Measurements from ENCODE around the gene VARS2.
A peak's percentile ranks its signal among the peaks of the same experiment; 100 is the strongest.

The VARS2 gene

DNA sequence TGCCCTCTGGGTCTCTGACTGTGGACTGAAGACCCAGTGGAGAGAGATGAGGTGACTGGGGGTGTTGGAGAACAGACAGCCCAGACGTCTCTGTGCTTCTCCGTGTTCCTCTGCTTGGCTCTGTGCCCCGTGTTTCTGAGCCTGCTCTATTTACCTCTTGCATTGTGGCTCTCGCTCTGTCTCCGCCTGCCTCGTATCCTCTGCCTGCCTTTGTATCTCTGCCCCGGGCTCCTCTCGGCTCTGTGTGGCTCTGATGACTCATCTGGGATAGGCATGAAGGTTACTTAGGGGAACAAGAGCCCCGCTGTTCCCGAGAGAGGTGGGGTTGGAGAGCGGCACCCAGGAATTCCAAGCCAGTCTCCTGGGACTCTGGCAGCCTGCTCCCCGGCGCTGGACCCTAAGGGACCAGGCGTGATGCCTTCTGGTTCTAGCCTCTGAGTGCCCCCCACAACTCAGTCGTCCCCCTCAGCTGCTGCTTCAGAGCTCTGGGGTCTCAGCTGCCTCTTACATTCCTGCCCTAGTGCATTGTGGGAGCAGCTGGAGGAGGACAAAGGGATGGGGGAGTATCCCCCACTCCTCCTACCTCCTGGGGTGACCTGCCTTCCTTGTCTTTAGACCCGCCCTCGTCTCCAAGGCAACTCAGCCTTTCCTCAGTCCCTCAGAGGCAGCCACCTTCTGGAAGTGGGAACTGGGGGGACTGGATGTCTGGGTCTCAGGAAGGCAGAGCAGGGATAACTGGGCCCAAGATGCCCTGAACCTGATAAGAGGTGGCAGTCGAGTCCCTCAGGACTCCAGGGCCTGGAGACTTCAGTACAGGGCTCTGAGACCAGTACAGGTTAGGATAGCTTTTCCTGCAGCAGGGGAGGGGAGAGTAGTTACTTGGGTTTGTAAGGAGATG, 27.8 kb upstream of the VARS2 start:
- Histone ChIP-seq H3K9ac (ENCODE audit: low read depth, low read length) (peak overlapping the region; percentile 80), H3K36me3 (ENCODE audit: insufficient read depth, low read length) (peaks cover 3% of the 10 kb centered on the region), H3K27me3 (ENCODE audit: control insufficient read depth, insufficient read depth, low read length) (no peaks in the 10 kb centered on the region), H3K4me2 (ENCODE audit: low read length) (peak overlapping the region; percentile 90), H3K4me3 (ENCODE audit: low read length) (peak overlapping the region; percentile 80), H3K4me1 (ENCODE audit: control insufficient read depth, insufficient read depth, low read length) (peaks cover 51% of the 10 kb centered on the region), H3K9me3 (replicated peaks; ENCODE audit: low read length) (no peaks in the 10 kb centered on the region)

DNA sequence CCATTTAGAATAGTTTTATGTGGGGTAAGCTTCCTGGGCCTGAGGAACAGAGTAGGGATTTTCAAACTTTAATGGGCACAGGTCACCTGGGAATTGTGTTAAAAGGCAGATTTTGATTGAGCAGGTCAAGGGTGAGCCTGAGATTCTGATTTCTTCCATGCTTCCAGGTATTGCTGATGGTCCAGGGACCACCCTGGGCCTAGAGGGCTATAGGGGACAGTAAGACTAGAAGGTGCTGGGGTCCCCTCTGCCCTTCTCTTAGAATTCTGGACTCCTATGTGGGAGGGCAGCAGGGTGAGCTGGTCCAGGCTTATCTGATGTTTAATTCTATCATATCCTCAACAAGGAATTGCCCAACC, 27.2 kb upstream of the VARS2 start:
- H3K4me3 ChIP-seq (ENCODE audit: low read length) = no peak overlapping the region
- H3K4me2 ChIP-seq (ENCODE audit: low read length) = peak overlapping the region; percentile 90
- peaks cover 6% of the 10 kb centered on the region for H3K36me3 ChIP-seq (ENCODE audit: insufficient read depth, low read length)
- no peaks in the 10 kb centered on the region for H3K9me3 ChIP-seq (replicated peaks; ENCODE audit: low read length)
- no peaks in the 10 kb centered on the region for H3K27me3 ChIP-seq (ENCODE audit: control insufficient read depth, insufficient read depth, low read length)
- H3K4me1 ChIP-seq (ENCODE audit: control insufficient read depth, insufficient read depth, low read length) = peaks cover 46% of the 10 kb centered on the region
- H3K9ac ChIP-seq (ENCODE audit: low read depth, low read length) = no peak overlapping the region

DNA sequence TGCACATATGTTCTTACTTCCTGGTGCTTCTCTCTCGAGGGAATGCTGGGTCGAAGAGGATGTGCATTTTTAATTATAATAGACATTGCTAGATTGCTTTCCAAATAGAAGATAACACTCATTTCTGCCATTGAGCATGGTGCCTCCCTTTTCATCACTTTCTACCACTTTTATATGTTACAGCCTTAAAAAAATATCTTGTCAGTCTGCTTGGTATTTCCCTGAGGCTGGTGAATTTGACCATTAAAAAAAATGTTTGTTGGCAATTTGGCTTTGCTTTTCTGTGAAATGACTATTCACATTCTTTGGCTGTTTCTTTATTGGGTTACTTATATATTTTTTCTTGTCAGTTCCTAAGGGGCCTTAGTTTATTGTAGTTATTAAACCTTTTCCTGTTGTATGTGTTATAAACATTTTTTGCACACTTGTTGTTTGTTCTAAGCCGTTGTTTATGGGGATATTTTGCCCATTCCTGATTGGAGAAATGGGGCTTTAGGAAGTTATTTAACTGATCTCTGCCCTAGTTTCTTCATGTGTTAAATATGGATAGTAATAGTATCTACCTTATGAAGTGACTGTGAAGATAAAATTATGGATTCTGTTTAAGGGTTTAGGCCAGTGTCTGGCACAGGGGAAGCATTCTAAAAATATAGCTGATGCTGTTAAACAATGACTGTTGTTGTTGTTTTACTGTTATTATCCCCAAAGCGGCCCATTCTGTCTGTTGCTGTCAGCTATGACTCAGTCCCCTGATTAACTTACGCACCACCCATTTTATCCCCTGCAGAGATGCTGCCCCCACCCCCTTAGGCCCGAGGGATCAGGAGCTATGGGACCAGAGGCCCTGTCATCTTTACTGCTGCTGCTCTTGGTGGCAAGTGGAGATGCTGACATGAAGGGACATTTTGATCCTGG, 25.9 kb upstream of the VARS2 start:
- Histone ChIP-seq H3K9me3 (replicated peaks; ENCODE audit: low read length) (no peaks in the 10 kb centered on the region), H3K9ac (ENCODE audit: low read depth, low read length) (peak overlapping the region; percentile 20), H3K36me3 (ENCODE audit: insufficient read depth, low read length) (peaks cover 9% of the 10 kb centered on the region), H3K4me1 (ENCODE audit: control insufficient read depth, insufficient read depth, low read length) (peaks cover 37% of the 10 kb centered on the region), H3K4me2 (ENCODE audit: low read length) (peak overlapping the region; percentile 47), H3K4me3 (ENCODE audit: low read length) (no peak overlapping the region), H3K27me3 (ENCODE audit: control insufficient read depth, insufficient read depth, low read length) (no peaks in the 10 kb centered on the region)

DNA sequence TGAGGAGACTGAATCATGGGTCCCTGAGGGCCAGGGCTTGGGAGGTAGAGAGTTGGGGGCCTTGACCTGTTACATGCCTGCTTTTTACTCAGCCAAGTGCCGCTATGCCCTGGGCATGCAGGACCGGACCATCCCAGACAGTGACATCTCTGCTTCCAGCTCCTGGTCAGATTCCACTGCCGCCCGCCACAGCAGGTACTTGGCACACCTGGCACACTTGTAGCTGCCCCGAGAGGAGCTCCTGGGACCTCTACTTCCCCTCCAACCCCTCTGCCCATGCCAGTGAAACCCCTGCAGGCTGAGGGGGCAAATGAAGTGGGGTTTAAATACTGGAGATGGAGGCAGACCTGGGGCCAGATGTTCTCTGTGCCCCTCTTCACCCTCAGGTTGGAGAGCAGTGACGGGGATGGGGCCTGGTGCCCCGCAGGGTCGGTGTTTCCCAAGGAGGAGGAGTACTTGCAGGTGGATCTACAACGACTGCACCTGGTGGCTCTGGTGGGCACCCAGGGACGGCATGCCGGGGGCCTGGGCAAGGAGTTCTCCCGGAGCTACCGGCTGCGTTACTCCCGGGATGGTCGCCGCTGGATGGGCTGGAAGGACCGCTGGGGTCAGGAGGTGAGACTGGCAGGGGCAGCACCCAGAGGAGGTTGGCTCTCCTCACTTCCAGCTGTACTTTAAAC, 25.1 kb upstream of the VARS2 start:
- Histone ChIP-seq H3K9ac (ENCODE audit: low read depth, low read length) (no peak overlapping the region), H3K4me3 (ENCODE audit: low read length) (no peak overlapping the region), H3K4me2 (ENCODE audit: low read length) (peak overlapping the region; percentile 35), H3K9me3 (replicated peaks; ENCODE audit: low read length) (no peaks in the 10 kb centered on the region), H3K27me3 (ENCODE audit: control insufficient read depth, insufficient read depth, low read length) (no peaks in the 10 kb centered on the region), H3K36me3 (ENCODE audit: insufficient read depth, low read length) (peaks cover 13% of the 10 kb centered on the region), H3K4me1 (ENCODE audit: control insufficient read depth, insufficient read depth, low read length) (peaks cover 33% of the 10 kb centered on the region)

DNA sequence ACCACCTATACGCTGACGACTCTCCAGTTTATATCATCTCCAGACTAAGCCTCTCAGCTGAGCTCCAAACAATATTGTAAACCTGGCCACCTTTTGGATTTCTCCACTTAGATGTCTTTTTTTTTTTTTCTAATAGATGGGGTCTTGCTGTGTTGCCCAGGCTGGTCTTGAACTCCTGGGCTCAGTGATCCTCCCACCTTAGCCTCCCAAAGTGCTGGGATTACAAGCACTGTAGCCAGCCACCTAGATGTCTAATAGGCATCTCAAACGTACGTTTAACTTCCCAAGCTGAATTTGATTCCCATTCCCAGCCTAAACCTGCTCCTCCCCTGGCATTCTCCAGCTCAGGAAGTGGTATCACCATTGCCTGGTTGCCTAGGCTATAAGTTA, 24.5 kb upstream of the VARS2 start:
- Histone ChIP-seq H3K9ac (ENCODE audit: low read depth, low read length) (no peak overlapping the region), H3K4me3 (ENCODE audit: low read length) (no peak overlapping the region), H3K27me3 (ENCODE audit: control insufficient read depth, insufficient read depth, low read length) (no peaks in the 10 kb centered on the region), H3K36me3 (ENCODE audit: insufficient read depth, low read length) (peaks cover 15% of the 10 kb centered on the region), H3K4me1 (ENCODE audit: control insufficient read depth, insufficient read depth, low read length) (peaks cover 33% of the 10 kb centered on the region), H3K4me2 (ENCODE audit: low read length) (no peak overlapping the region), H3K9me3 (replicated peaks; ENCODE audit: low read length) (no peaks in the 10 kb centered on the region)

GRCh38 chr6:30889921-30890645, 24.0 kb upstream of the VARS2 start:
- no peak overlapping the region for H3K9ac ChIP-seq (ENCODE audit: low read depth, low read length)
- H3K9me3 ChIP-seq (replicated peaks; ENCODE audit: low read length) = no peaks in the 10 kb centered on the region
- peaks cover 29% of the 10 kb centered on the region for H3K4me1 ChIP-seq (ENCODE audit: control insufficient read depth, insufficient read depth, low read length)
- peaks cover 19% of the 10 kb centered on the region for H3K36me3 ChIP-seq (ENCODE audit: insufficient read depth, low read length)
- no peaks in the 10 kb centered on the region for H3K27me3 ChIP-seq (ENCODE audit: control insufficient read depth, insufficient read depth, low read length)
- no peak overlapping the region for H3K4me2 ChIP-seq (ENCODE audit: low read length)
- H3K4me3 ChIP-seq (ENCODE audit: low read length) = no peak overlapping the region

DNA sequence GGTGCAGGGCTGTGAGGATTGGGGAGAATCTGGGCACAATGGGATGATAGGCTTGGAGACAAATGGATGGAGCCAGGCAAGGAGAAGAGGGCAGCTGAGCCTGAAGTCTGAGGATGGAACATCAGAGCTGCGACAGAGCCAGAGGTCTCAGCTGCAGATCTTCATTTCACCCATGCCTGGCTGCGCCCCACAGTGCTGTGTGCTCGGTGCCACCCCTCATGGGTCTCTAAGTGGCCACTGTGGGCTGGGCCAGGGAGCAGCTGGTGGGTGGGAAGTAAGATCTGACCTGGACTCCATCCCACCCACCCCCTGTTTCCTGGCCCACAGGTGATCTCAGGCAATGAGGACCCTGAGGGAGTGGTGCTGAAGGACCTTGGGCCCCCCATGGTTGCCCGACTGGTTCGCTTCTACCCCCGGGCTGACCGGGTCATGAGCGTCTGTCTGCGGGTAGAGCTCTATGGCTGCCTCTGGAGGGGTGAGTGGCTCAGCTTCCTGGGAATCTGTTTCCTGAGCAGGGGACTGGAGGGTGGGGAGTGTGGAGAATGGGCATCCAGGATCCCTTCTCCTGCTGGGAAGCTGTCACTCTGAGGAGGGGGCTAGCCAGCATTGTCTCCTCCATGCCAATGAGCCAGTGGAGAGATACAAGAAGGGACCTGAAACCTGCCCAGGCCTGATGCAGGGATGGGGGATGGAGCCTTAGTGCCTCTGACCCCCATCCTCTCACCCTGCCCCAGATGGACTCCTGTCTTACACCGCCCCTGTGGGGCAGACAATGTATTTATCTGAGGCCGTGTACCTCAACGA, 23.2 kb upstream of the VARS2 start:
- Histone ChIP-seq H3K4me3 (ENCODE audit: low read length) (no peak overlapping the region), H3K36me3 (ENCODE audit: insufficient read depth, low read length) (peaks cover 20% of the 10 kb centered on the region), H3K9me3 (replicated peaks; ENCODE audit: low read length) (no peaks in the 10 kb centered on the region), H3K4me1 (ENCODE audit: control insufficient read depth, insufficient read depth, low read length) (peaks cover 21% of the 10 kb centered on the region), H3K9ac (ENCODE audit: low read depth, low read length) (no peak overlapping the region), H3K4me2 (ENCODE audit: low read length) (no peak overlapping the region), H3K27me3 (ENCODE audit: control insufficient read depth, insufficient read depth, low read length) (no peaks in the 10 kb centered on the region)

DNA sequence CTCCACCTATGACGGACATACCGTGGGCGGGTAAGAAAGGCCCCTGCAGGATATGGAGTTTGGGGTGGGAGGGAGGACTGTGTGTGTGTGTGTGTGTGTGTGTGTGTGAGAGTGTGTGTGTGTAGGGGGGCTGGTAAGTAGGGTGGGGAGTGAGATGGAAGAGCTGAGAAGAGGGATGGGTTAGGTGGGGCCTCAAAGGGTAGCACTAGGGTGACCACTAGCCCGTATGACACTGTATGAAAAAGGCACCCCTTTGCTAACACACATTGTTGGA, 22.7 kb upstream of the VARS2 start:
- Histone ChIP-seq H3K4me2 (ENCODE audit: low read length) (no peak overlapping the region), H3K4me3 (ENCODE audit: low read length) (no peak overlapping the region), H3K36me3 (ENCODE audit: insufficient read depth, low read length) (peaks cover 20% of the 10 kb centered on the region), H3K9ac (ENCODE audit: low read depth, low read length) (no peak overlapping the region), H3K27me3 (ENCODE audit: control insufficient read depth, insufficient read depth, low read length) (no peaks in the 10 kb centered on the region), H3K4me1 (ENCODE audit: control insufficient read depth, insufficient read depth, low read length) (peaks cover 16% of the 10 kb centered on the region), H3K9me3 (replicated peaks; ENCODE audit: low read length) (no peaks in the 10 kb centered on the region)

- Histone ChIP-seq H3K4me2 (ENCODE audit: low read length) (no peak overlapping the region), H3K27me3 (ENCODE audit: control insufficient read depth, insufficient read depth, low read length) (no peaks in the 10 kb centered on the region), H3K36me3 (ENCODE audit: insufficient read depth, low read length) (peaks cover 23% of the 10 kb centered on the region), H3K4me3 (ENCODE audit: low read length) (no peak overlapping the region), H3K9me3 (replicated peaks; ENCODE audit: low read length) (no peaks in the 10 kb centered on the region), H3K4me1 (ENCODE audit: control insufficient read depth, insufficient read depth, low read length) (peaks cover 14% of the 10 kb centered on the region), H3K9ac (ENCODE audit: low read depth, low read length) (no peak overlapping the region)
These were observed 22.1 kb upstream of the VARS2 start for GRCh38 chr6:30891816-30892538.

- H3K27me3 ChIP-seq (ENCODE audit: control insufficient read depth, insufficient read depth, low read length) = no peaks in the 10 kb centered on the region
- no peak overlapping the region for H3K4me3 ChIP-seq (ENCODE audit: low read length)
- no peak overlapping the region for H3K9ac ChIP-seq (ENCODE audit: low read depth, low read length)
- H3K9me3 ChIP-seq (replicated peaks; ENCODE audit: low read length) = no peaks in the 10 kb centered on the region
- H3K4me1 ChIP-seq (ENCODE audit: control insufficient read depth, insufficient read depth, low read length) = peaks cover 9% of the 10 kb centered on the region
- no peak overlapping the region for H3K4me2 ChIP-seq (ENCODE audit: low read length)
- peaks cover 32% of the 10 kb centered on the region for H3K36me3 ChIP-seq (ENCODE audit: insufficient read depth, low read length)
These were observed 20.9 kb upstream of the VARS2 start for GRCh38 chr6:30893001-30893591.
